DND-41 (cell line): ENCODE data around the gene PELI1.

Experiments
- ATAC-seq: fragments of 200-7000 bp; cut with Tn5 transposase; 3 replicates; pipeline ENCODE4 v1.9.1; 2021; ENCODE audit warnings: low read depth; ENCODE audit not compliant: insufficient read depth
- DNase-seq: peaks from one replicate; pipeline ENCODE4 v3.0.0-alpha.2; 2020
- H2AFZ ChIP-seq: 2 replicates; pipeline ENCODE4 v1.6.0; 2012; ENCODE audit warnings: low read depth, low read length
- H3K27ac ChIP-seq: 2 replicates; pipeline ENCODE4 v1.5.1; 2012; ENCODE audit warnings: low read length, inconsistent platforms
- H3K27me3 ChIP-seq: fragments of 200-600 bp; sonication (generic); 2 replicates; pipeline ENCODE4 v1.6.0; 2012; ENCODE audit warnings: low read length, mild to moderate bottlenecking, inconsistent platforms; ENCODE audit not compliant: insufficient read depth, poor library complexity
- H3K36me3 ChIP-seq: 2 replicates; pipeline ENCODE4 v1.5.1; 2012; ENCODE audit warnings: low read length, inconsistent platforms; ENCODE audit not compliant: insufficient read depth
- H3K4me1 ChIP-seq: 2 replicates; pipeline ENCODE4 v1.5.1; 2012; ENCODE audit warnings: mild to moderate bottlenecking, low read length; ENCODE audit not compliant: insufficient read depth
- H3K4me2 ChIP-seq: 2 replicates; pipeline ENCODE4 v1.6.0; 2012; ENCODE audit warnings: mild to moderate bottlenecking, moderate library complexity, low read length, inconsistent platforms; ENCODE audit not compliant: insufficient read depth
- H3K4me3 ChIP-seq, 2 experiments: fragments of 200-600 bp in 1 of 2; shearing (Covaris generic) in 1 of 2; 2 replicates each; pipeline ENCODE4 v1.5.1; 2012 to 2016; ENCODE audit warnings: inconsistent platforms in 2 of 2, low read length in 2 of 2, mild to moderate bottlenecking in 2 of 2, low read depth in 1 of 2, moderate library complexity in 1 of 2
- H3K79me2 ChIP-seq: 2 replicates; pipeline ENCODE4 v1.6.0; 2012; ENCODE audit warnings: low read length, inconsistent platforms; ENCODE audit not compliant: insufficient read depth
- H3K9ac ChIP-seq: 2 replicates; pipeline ENCODE4 v1.6.0; 2012; ENCODE audit warnings: low read depth, mild to moderate bottlenecking, inconsistent platforms, low read length, moderate library complexity
- H3K9me3 ChIP-seq: 2 replicates; pipeline ENCODE4 v1.5.1; 2012; ENCODE audit warnings: low read length, moderate library complexity, mild to moderate bottlenecking, inconsistent platforms; ENCODE audit not compliant: insufficient read depth, severe bottlenecking
- H4K20me1 ChIP-seq: 2 replicates; pipeline ENCODE4 v1.6.0; 2012; ENCODE audit warnings: low read length; ENCODE audit not compliant: insufficient read depth
- CTCF ChIP-seq: IDR thresholded peaks from 2 replicates; pipeline ENCODE4 v1.5.1; 2012; ENCODE audit warnings: borderline replicate concordance, low read length, moderate library complexity, mild to moderate bottlenecking; ENCODE audit not compliant: poor library complexity, severe bottlenecking; ENCODE audit errors: extremely low read depth
- EZH2 ChIP-seq: IDR thresholded peaks from 3 replicates; pipeline ENCODE4 v1.6.1; 2012; ENCODE audit warnings: borderline replicate concordance, low read depth, mild to moderate bottlenecking, moderate library complexity, low read length, inconsistent platforms; ENCODE audit not compliant: severe bottlenecking

The PELI1 gene

GRCh38 chr2:64144057-64145013, at the start of gene PELI1:
Gene PELI1, minus strand, starts transcription at chr2:64144420. Its CDS starts 36,110 bp downstream, at chr2:64108310.
- Histone ChIP-seq H3K9me3 (no peaks in the 10 kb centered on the region), H3K79me2 (peaks cover 12% of the 10 kb centered on the region), H3K27ac (peak within 1 kb of the TSS; percentile 76), H3K4me1 (peaks cover 35% of the 10 kb centered on the region), H3K36me3 (no peaks in the 10 kb centered on the region), H2AFZ (peak within 1 kb of the TSS; percentile 93), H3K4me3 (peak within 1 kb of the TSS; percentile 49 to 94; a peak in 3 of 4 replicates), H4K20me1 (no peaks in the 10 kb centered on the region), H3K27me3 (no peaks in the 10 kb centered on the region), H3K4me2 (peak within 1 kb of the TSS; percentile 95), H3K9ac (peak within 1 kb of the TSS; percentile 86)
- DNase-seq (peak; percentile 96), ATAC-seq (peak; percentile 91)
- TF ChIP-seq CTCF = peak; percentile 48
- peak; percentile 61 for TF ChIP-seq EZH2

GRCh38 chr2:64193491-64193890, 49.3 kb upstream of the PELI1 start:
- Histone ChIP-seq H3K27me3 (peaks cover 4% of the 10 kb centered on the region), H3K36me3 (no peaks in the 10 kb centered on the region), H2AFZ (no peak overlapping the region), H3K9ac (no peak overlapping the region), H3K4me1 (no peaks in the 10 kb centered on the region), H3K79me2 (no peaks in the 10 kb centered on the region), H3K27ac (no peak overlapping the region), H4K20me1 (no peaks in the 10 kb centered on the region), H3K9me3 (no peaks in the 10 kb centered on the region), H3K4me3 (no peak overlapping the region), H3K4me2 (no peak overlapping the region)
- TF ChIP-seq EZH2 = no peak
- no peak for TF ChIP-seq CTCF
- ATAC-seq (no peak), DNase-seq (no peak)

- no peak for DNase-seq
- Histone ChIP-seq H3K36me3 (no peaks in the 10 kb centered on the region), H3K9ac (no peak overlapping the region), H3K4me3 (no peak overlapping the region), H3K4me1 (no peaks in the 10 kb centered on the region), H4K20me1 (no peaks in the 10 kb centered on the region), H3K4me2 (no peak overlapping the region), H3K79me2 (no peaks in the 10 kb centered on the region), H3K27ac (no peak overlapping the region), H2AFZ (no peak overlapping the region), H3K9me3 (no peaks in the 10 kb centered on the region), H3K27me3 (peaks cover 4% of the 10 kb centered on the region)
- ATAC-seq = no peak
- no peak for TF ChIP-seq EZH2
- TF ChIP-seq CTCF = no peak
These were observed 48.5 kb upstream of the PELI1 start for GRCh38 chr2:64192664-64193105.
